Mesodermal cell (in vitro differentiated cells): ENCODE results near the gene CCNI2.
A peak's percentile ranks its signal among the peaks of the same experiment; 100 is the strongest.

ENCODE experiments used
- H3K27ac ChIP-seq: 2 replicates; pipeline ENCODE4 v1.7.0; 2013; ENCODE audit warnings: mild to moderate bottlenecking, low read depth, low read length, moderate library complexity; ENCODE audit not compliant: severe bottlenecking
- H3K36me3 ChIP-seq: 2 replicates; pipeline ENCODE4 v1.7.1; 2013; ENCODE audit warnings: mild to moderate bottlenecking, low read length, moderate library complexity; ENCODE audit not compliant: control insufficient read depth, insufficient read depth
- H3K4me1 ChIP-seq: one replicate; pipeline ENCODE4 v1.7.1; 2013; ENCODE audit warnings: mild to moderate bottlenecking, low read length; ENCODE audit not compliant: insufficient read depth, control insufficient read depth, poor library complexity, severe bottlenecking
- H3K4me3 ChIP-seq: 2 replicates; pipeline ENCODE4 v1.7.0; 2013; ENCODE audit warnings: low read length, control low read depth, mild to moderate bottlenecking; ENCODE audit not compliant: insufficient read depth, poor library complexity, severe bottlenecking; ENCODE audit errors: extremely low read depth
- H3K9me3 ChIP-seq: 2 replicates; pipeline ENCODE4 v1.7.1; 2013; ENCODE audit warnings: mild to moderate bottlenecking, low read length, moderate library complexity; ENCODE audit not compliant: control insufficient read depth
- WGBS, 2 experiments: methylation state at CpG; one replicate each; pipeline ENCODE4 v1.1.5; 2013; ENCODE audit warnings: missing lambda C conversion rate in 2 of 2; ENCODE audit not compliant: insufficient coverage in 2 of 2; 5-methylcytosine and 5-hydroxymethylcytosine counted together

CCNI2 gene

GRCh38 chr5:132736853-132737833, 10.1 kb upstream of the CCNI2 start, which contains the start of gene KIF3A:
KIF3A (minus strand) TSS chr5:132737546; CDS start chr5:132737419, 127 bp downstream.
- H3K4me1 ChIP-seq: no peaks in the 10 kb centered on the region
- H3K27ac ChIP-seq: no peak within 1 kb of the TSS
- no peaks in the 10 kb centered on the region for H3K9me3 ChIP-seq
- peak within 1 kb of the TSS; percentile 76 for H3K4me3 ChIP-seq
- WGBS, 2 experiments: 1% methylated on average over 59 to 72 of the region's 81 CpGs
- no peaks in the 10 kb centered on the region for H3K36me3 ChIP-seq

- Histone ChIP-seq H3K36me3 (no peaks in the 10 kb centered on the region), H3K4me3 (peak overlapping the region; percentile 76), H3K4me1 (no peaks in the 10 kb centered on the region), H3K27ac (no peak overlapping the region), H3K9me3 (no peaks in the 10 kb centered on the region)
- WGBS, 2 experiments: 85 to 89% methylated on average over 5 to 6 of the region's 9 CpGs
Observed at GRCh38 chr5:132737982-132738681, 9.1 kb upstream of the CCNI2 start.

GRCh38 chr5:132739232-132739631, 8.0 kb upstream of the CCNI2 start:
- H3K9me3 ChIP-seq: no peaks in the 10 kb centered on the region
- no peak overlapping the region for H3K27ac ChIP-seq
- 88 to 100% methylated on average over 1 of the region's 1 CpG for WGBS, 2 experiments
- no peaks in the 10 kb centered on the region for H3K36me3 ChIP-seq
- H3K4me1 ChIP-seq: no peaks in the 10 kb centered on the region
- H3K4me3 ChIP-seq: no peak overlapping the region

GRCh38 chr5:132742158-132742557, 5.1 kb upstream of the CCNI2 start:
- no peak overlapping the region for H3K4me3 ChIP-seq
- H3K27ac ChIP-seq: no peak overlapping the region
- WGBS, 2 experiments: 67% methylated on average over 1 of the region's 2 CpGs; no CpG with 5 or more reads in 1 of the 2 experiments

GRCh38 chr5:132742626-132743025, 4.6 kb upstream of the CCNI2 start:
- WGBS, 2 experiments: 80 to 92% methylated on average over 1 to 2 of the region's 5 CpGs
- Histone ChIP-seq H3K9me3 (no peaks in the 10 kb centered on the region), H3K27ac (no peak overlapping the region), H3K4me1 (no peaks in the 10 kb centered on the region), H3K4me3 (no peak overlapping the region), H3K36me3 (no peaks in the 10 kb centered on the region)

More at GRCh38 chr5:132742158-132742557, 5.1 kb upstream of the CCNI2 start:
- Histone ChIP-seq H3K36me3 (no peaks in the 10 kb centered on the region), H3K4me1 (no peaks in the 10 kb centered on the region), H3K9me3 (no peaks in the 10 kb centered on the region)

GRCh38 chr5:132744659-132745058, 2.6 kb upstream of the CCNI2 start:
- Histone ChIP-seq H3K36me3 (no peaks in the 10 kb centered on the region), H3K27ac (no peak overlapping the region), H3K4me1 (no peaks in the 10 kb centered on the region), H3K9me3 (no peaks in the 10 kb centered on the region), H3K4me3 (no peak overlapping the region)
- WGBS, 2 experiments: 71 to 90% methylated on average over 1 of the region's 2 CpGs

- H3K36me3 ChIP-seq: no peaks in the 10 kb centered on the region
- no CpG with 5 or more reads among the region's 3 CpGs for WGBS, 2 experiments
- H3K4me3 ChIP-seq: peak overlapping the region; percentile 31
Observed at GRCh38 chr5:132746592-132746953, 653 bp upstream of the CCNI2 start.

GRCh38 chr5:132747616-132748440, 602 bp downstream of the CCNI2 start:
- WGBS, 2 experiments: 14 to 17% methylated on average over 36 to 73 of the region's 76 CpGs
- Histone ChIP-seq H3K9me3 (no peaks in the 10 kb centered on the region), H3K4me1 (no peaks in the 10 kb centered on the region), H3K27ac (no peak overlapping the region), H3K4me3 (peak overlapping the region; percentile 31), H3K36me3 (no peaks in the 10 kb centered on the region)

More at GRCh38 chr5:132746592-132746953, 653 bp upstream of the CCNI2 start:
- Histone ChIP-seq H3K4me1 (no peaks in the 10 kb centered on the region), H3K9me3 (no peaks in the 10 kb centered on the region), H3K27ac (no peak overlapping the region)

- H3K9me3 ChIP-seq: no peaks in the 10 kb centered on the region
- H3K4me3 ChIP-seq: no peak overlapping the region
- H3K36me3 ChIP-seq: no peaks in the 10 kb centered on the region
- H3K27ac ChIP-seq: no peak overlapping the region
- no peaks in the 10 kb centered on the region for H3K4me1 ChIP-seq
- 90 to 94% methylated on average over 8 to 9 of the region's 10 CpGs for WGBS, 2 experiments
Observed at GRCh38 chr5:132748522-132749000, 1.3 kb downstream of the CCNI2 start.

GRCh38 chr5:132749506-132749905, 2.3 kb downstream of the CCNI2 start:
- no peaks in the 10 kb centered on the region for H3K4me1 ChIP-seq
- WGBS, 2 experiments: 88 to 100% methylated on average over 1 to 2 of the region's 2 CpGs
- no peak overlapping the region for H3K4me3 ChIP-seq
- no peaks in the 10 kb centered on the region for H3K36me3 ChIP-seq
- no peak overlapping the region for H3K27ac ChIP-seq
- no peaks in the 10 kb centered on the region for H3K9me3 ChIP-seq
